AG09319 (cell line): ENCODE data around the gene PKP1.

ENCODE experiments used
- DNase-seq: peaks from one replicate; pipeline ENCODE4 v3.0.0-alpha.2; 2010; ENCODE audit warnings: low read depth; ENCODE audit errors: extremely low read depth
- TF ChIP-seq, protein P1 (sequence below): IDR thresholded peaks from 2 replicates; pipeline ENCODE4 v1.5.1; 2011; ENCODE audit warnings: low read depth, mild to moderate bottlenecking, inconsistent platforms, low read length, moderate library complexity

The PKP1 gene

DNA sequence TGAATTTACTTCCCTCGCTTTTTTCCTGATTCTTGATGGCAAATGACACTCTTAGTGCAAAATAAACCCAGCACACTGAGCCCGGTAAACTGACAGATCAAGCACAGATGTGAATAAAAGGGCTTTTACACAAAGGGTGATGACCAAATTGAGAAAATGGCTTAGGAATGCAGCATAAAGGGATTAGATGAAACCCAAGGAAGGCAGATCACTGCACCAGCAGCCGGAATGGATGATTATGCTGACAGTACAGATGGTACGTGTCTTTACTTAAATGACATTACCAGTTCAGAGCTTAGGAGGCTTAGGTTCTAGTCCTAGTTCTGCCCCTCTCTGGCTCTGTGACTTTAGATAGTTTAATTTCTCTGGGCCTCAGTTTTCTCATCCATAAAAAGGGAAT lies 12.0 kb downstream of the PKP1 start:
- DNase-seq, result no peak
- TF ChIP-seq, protein P1, sequence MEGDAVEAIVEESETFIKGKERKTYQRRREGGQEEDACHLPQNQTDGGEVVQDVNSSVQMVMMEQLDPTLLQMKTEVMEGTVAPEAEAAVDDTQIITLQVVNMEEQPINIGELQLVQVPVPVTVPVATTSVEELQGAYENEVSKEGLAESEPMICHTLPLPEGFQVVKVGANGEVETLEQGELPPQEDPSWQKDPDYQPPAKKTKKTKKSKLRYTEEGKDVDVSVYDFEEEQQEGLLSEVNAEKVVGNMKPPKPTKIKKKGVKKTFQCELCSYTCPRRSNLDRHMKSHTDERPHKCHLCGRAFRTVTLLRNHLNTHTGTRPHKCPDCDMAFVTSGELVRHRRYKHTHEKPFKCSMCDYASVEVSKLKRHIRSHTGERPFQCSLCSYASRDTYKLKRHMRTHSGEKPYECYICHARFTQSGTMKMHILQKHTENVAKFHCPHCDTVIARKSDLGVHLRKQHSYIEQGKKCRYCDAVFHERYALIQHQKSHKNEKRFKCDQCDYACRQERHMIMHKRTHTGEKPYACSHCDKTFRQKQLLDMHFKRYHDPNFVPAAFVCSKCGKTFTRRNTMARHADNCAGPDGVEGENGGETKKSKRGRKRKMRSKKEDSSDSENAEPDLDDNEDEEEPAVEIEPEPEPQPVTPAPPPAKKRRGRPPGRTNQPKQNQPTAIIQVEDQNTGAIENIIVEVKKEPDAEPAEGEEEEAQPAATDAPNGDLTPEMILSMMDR, result no peak

DNA sequence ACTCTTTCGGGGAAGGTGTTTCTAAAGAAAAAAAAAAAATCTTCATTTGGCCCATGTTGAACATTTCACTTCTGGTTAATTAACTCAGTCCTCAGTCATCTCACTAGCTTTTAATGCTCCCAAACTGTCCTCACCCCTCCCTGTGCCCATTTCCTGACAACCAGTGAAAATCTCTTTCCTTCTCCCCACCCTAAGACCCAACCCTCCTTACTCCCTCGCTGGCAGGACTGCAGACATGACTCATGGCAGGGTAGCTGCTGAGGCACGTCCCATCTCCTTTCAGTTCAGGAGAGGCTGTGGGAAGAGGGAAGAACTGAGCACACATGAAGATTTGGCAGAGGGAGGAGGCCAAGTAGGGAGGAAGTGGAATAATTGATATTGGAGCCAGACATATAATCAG lies 12.6 kb downstream of the PKP1 start:
- TF ChIP-seq, protein P1, result no peak
- peak; percentile 11 for DNase-seq

DNA sequence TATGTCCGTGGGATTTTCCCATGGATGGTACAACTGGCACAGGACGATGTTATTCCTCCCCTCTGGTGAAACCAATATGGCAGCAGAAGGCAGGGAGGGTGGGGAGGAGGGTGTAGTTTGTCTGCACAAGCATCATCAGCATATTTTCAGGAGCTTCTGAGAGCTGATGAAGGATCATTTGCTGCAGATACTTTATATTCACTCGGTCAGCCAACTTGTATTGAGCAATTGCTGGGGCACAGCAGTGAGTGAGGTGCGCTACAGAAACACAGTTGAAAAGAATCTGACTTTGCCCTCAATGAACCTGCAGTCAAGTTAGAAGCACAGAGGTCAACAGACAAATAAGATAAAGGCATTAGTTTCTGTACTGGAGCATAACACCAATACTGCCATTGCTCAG lies 13.0 kb downstream of the PKP1 start:
- TF ChIP-seq, protein P1, result no peak
- DNase-seq, result no peak

DNA sequence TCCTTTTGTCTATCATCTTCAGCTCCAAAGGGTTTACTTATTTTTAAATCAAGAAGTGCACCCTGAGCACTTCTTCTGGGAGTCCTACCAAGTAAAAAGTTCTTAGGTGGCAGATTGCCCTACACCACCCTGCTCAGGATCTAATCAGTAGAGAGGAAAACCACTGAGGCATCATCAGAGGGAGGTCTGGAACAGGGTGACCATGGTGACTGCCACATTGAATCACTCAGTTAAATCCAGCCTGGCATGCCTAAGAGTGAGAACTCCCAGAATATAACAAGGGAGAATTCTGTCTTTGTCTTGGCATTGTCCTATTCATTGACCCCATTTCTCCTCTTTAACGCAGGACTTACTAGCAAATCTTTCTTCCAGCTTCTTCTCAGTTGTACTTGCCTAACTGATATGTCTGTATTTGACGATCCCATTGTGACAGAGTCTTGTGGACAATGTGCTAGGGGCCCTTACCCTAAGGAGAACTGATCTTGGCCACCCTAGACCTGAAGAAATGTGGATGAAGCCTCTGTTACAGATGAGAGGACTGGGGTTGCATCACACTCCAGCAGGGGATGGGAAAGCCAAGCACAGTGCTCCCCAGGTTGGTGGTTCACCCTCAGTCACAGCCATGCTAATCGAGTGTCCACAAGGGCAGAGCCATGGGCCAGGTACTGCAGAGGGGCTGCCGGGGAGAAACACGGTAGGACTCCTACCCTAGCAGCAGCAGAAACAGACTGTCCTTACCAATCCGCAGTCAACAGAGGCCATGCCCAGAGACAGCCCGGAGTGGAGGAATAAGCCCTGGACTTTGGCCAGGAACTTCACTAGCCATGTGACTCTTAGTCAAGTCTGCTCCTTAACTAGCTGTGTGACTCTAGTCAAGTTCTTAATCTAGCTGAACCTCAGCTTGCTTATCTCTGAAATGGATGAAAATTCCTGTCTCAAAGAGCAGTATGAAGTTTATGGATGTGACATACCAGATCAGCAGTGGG lies 15.4 kb downstream of the PKP1 start:
- no peak for DNase-seq
- TF ChIP-seq, protein P1, result no peak

DNA sequence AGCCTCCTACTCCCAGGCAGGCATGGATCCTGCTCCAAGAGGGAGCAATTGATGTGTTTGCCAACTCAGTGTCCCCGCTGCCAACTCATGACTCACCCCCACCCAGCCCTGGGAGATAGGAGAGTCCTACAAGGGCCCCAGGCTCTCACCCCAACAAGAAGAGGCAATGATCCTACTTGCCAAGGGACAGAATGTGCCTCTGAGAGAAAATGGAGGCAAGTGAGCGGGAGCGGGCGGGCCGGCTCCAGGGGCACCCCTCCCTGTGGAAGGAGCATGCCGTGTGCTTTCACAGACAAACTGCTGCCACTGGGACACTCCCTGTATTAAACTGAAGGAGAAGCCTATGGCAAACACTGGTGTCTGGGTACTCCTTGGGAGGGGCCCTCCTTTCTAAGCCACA lies 16.7 kb downstream of the PKP1 start:
- no peak for DNase-seq
- TF ChIP-seq, protein P1, result no peak

DNA sequence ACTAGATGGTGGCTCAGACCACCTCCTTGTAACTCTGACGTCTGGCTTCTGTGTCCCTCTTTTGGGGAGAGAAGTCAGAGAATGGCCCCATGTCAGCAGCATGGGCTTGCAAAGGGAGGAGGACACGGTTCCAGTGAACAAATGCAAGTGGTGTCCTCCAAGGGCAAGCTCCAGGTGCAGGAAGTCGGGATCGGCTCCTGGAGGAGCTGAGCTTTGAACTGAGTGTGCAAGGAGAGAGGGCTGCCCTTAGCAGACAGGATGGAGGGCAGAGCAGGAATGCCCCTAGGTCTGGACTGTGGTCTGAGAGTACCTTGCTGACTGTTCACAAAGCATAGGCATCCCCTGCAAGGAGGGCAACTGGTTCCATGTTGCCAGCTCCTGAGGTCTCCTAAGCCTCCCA lies 17.3 kb downstream of the PKP1 start:
- TF ChIP-seq, protein P1, result no peak
- no peak for DNase-seq
